Stomach (tissue), 9 donors: ENCODE measurements around the gene SMIM41. TPM values are rescaled to one million over a fixed set of nuclear protein-coding genes. Genes with fewer than 3 reads are reported as not detected.

Experiments used
- DNase-seq, 2 donors: peaks; one replicate each; pipeline versions ENCODE4 v3.0.0 to v3.0.0-alpha.2; 2013 to 2019
- H3K27ac ChIP-seq, 5 donors: fragments of 200-600 bp in 4 of 5; sonication (generic) in 4 of 5; one replicate each; pipeline ENCODE4 v1.5.1; 2013 to 2019; ENCODE audit warnings: mild to moderate bottlenecking in 1 of 5, moderate library complexity in 1 of 5
- H3K27me3 ChIP-seq, 3 donors: fragments of 200-600 bp; sonication (generic); one replicate each; pipeline ENCODE4 v1.5.1; 2017 to 2019; ENCODE audit warnings: mixed run types in 1 of 3
- H3K36me3 ChIP-seq, 4 donors: fragments of 200-600 bp; sonication (generic); 1 replicate in 3 of 4; 2 replicates in 1 of 4; pipeline ENCODE4 v1.5.1; 2016 to 2019
- H3K4me1 ChIP-seq, 4 donors: fragments of 200-600 bp; sonication (generic); one replicate each; pipeline ENCODE4 v1.5.1; 2016 to 2019
- H3K4me3 ChIP-seq, 4 donors: fragments of 200-600 bp; sonication (generic) in 3 of 4; one replicate each; pipeline ENCODE4 v1.5.1; 2016 to 2019; ENCODE audit warnings: mild to moderate bottlenecking in 1 of 4
- H3K9me3 ChIP-seq, 4 donors: fragments of 200-600 bp; sonication (generic); one replicate each; pipeline ENCODE4 v1.5.1; 2016 to 2019
- EP300 ChIP-seq: sonication (generic); formaldehyde crosslinking; IDR thresholded peaks from one replicate; pipeline ENCODE4 v1.6.1; 2017; ENCODE audit warnings: antibody characterized with exemption
- POLR2A ChIP-seq, 4 donors: fragments of 450-650 bp; IDR thresholded peaks; one replicate each; pipeline ENCODE4 v1.6.1; 2016; ENCODE audit warnings: antibody characterized with exemption in 4 of 4, control low read depth in 2 of 4, mild to moderate bottlenecking in 1 of 4, moderate library complexity in 1 of 4
- POLR2AphosphoS5 ChIP-seq, 3 donors: sonication (generic); formaldehyde crosslinking; IDR thresholded peaks; one replicate each; pipeline ENCODE4 v1.6.1; 2016; ENCODE audit warnings: antibody characterized with exemption in 3 of 3
- WGBS, 5 donors: extraction: QIAGEN DNeasy Blood & Tissue Kit in 3 of 5; methylation state at CpG; one replicate each; pipeline versions ENCODE4 v1.1.5 to v1.1.7; 2013 to 2018; 5-methylcytosine and 5-hydroxymethylcytosine counted together
- intact Hi-C: fragments of 100-400 bp; cut with DNase I; formaldehyde crosslinking; loops from one replicate; pipeline ENCODE4 v1.15.1; 2023; ENCODE audit warnings: low total_unique reads
- polyA plus RNA-seq, 3 donors: library from polyadenylated mRNA; stranded (reverse); fragments of 200-250 nt; gene quantifications; one replicate each; pipeline ENCODE4 v1.2.3, GENCODE V29; 2013
- total RNA-seq, 5 donors: library from RNA; depleted of rRNA; stranded (reverse); fragments of >200 nt; gene quantifications; one replicate each; pipeline versions ENCODE4 v1.1.0 to v1.2.3, GENCODE V29; 2014 to 2016
- TF ChIP-seq, protein P1 (sequence below), 7 experiments: fragments of 450-650 bp in 4 of 7; fragments of 200-600 bp in 3 of 7; sonication (generic) in 3 of 7; IDR thresholded peaks; one replicate each; pipeline ENCODE4 v1.5.1; 2016 to 2019; ENCODE audit warnings: antibody characterized with exemption in 7 of 7, control low read depth in 2 of 7, mild to moderate bottlenecking in 1 of 7
- donor health status: healthy with polysubstance abuse.
- donor health status: Bipolar disorder and iron deficiency.
- donor health status: healthy.

Gene SMIM41
- total and polyA plus RNA-seq, 8 donors = 1.1 to 21.6 (median 6.5) TPM; not detected in 1

DNA sequence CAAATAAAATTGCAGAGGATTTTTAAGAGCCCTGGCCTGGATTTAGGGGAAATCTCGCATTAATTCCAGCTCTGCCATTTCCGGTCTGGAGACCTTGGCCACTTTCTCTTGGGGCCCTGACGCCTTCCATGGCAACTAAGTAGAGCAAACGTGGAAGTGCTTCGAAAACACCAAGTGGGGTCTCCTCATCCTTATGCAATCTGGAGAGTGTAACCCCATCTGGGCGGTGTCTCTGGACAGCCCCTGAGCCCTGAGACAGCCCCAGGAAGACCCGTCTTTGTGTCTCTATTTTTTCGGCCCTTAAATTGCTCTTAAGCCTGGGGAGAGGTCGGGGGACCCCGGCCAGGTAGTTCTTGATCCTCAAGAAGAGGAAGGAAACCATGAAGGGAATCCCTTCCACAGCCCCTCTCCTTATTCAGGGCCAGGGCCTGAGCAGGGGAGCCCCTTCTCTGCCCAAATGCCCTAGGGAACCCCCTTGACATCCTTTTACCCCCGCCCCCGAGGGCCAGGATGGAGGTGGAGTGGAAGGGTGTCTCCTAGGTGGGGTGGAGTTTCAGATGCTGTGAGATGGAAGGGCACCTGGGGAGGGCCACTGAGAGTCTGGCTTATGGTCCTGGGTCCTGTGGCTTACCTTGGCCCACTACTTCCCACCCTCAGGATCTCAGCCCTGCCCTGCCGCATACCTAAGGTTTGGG is 45.9 kb upstream of the SMIM41 start:
- H3K36me3 ChIP-seq = no peaks in the 10 kb centered on the region
- peak overlapping the region; percentile 24 to 42 (median 32) for H3K4me3 ChIP-seq
- peaks cover 23 to 52% (median 36%) of the 10 kb centered on the region in 4 donors for H3K4me1 ChIP-seq
- no peak for DNase-seq
- peak overlapping the region; percentile 83 to 95 (median 91) for H3K27ac ChIP-seq
- intact Hi-C loops = no loop called here
- 55 to 74% (median 70%) methylated on average over 13 of the region's 13 CpGs for WGBS, 5 donors
- TF ChIP-seq, protein P1, sequence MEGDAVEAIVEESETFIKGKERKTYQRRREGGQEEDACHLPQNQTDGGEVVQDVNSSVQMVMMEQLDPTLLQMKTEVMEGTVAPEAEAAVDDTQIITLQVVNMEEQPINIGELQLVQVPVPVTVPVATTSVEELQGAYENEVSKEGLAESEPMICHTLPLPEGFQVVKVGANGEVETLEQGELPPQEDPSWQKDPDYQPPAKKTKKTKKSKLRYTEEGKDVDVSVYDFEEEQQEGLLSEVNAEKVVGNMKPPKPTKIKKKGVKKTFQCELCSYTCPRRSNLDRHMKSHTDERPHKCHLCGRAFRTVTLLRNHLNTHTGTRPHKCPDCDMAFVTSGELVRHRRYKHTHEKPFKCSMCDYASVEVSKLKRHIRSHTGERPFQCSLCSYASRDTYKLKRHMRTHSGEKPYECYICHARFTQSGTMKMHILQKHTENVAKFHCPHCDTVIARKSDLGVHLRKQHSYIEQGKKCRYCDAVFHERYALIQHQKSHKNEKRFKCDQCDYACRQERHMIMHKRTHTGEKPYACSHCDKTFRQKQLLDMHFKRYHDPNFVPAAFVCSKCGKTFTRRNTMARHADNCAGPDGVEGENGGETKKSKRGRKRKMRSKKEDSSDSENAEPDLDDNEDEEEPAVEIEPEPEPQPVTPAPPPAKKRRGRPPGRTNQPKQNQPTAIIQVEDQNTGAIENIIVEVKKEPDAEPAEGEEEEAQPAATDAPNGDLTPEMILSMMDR (IDR thresholded peaks at IDR 0.05) = no peak
- no peaks in the 10 kb centered on the region for H3K9me3 ChIP-seq
- H3K27me3 ChIP-seq = no peaks in the 10 kb centered on the region

DNA sequence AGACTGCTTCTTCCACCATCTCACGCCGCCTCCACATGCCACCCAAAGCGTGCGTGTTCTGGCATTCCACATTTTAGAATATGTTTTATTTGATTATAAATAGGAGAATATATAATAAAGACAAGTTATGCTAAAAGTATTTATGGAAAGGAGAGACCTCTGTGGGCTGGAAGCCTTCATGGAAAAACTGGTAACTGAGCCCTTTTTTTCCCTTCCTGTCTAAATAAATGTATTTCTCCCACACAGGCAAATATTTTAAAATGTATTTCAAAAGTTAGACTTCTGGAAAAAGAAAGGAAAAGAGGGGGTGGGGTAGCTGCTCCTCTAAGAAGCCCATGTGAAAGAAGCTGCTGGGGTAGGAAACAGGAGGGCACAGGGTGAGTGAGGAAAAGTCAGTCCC is 44.3 kb upstream of the SMIM41 start:
- H3K36me3 ChIP-seq = no peaks in the 10 kb centered on the region
- TF ChIP-seq, protein P1 (IDR thresholded peaks at IDR 0.05) = no peak
- TF ChIP-seq POLR2A (IDR thresholded peaks at IDR 0.05) (no peak), EP300 (no peak), POLR2AphosphoS5 (IDR thresholded peaks at IDR 0.05) (no peak)
- H3K4me1 ChIP-seq = peaks cover 23 to 55% (median 33%) of the 10 kb centered on the region in 4 donors
- DNase-seq = peak in 1 of 2 donors; percentile 64
- H3K27ac ChIP-seq = peak overlapping the region in 1 of 5 donors; percentile 94
- no peak overlapping the region for H3K4me3 ChIP-seq
- no peaks in the 10 kb centered on the region for H3K27me3 ChIP-seq
- intact Hi-C loops = no loop called here
- H3K9me3 ChIP-seq = no peaks in the 10 kb centered on the region
- WGBS, 5 donors = 92 to 96% (median 95%) methylated on average over 4 of the region's 4 CpGs

DNA sequence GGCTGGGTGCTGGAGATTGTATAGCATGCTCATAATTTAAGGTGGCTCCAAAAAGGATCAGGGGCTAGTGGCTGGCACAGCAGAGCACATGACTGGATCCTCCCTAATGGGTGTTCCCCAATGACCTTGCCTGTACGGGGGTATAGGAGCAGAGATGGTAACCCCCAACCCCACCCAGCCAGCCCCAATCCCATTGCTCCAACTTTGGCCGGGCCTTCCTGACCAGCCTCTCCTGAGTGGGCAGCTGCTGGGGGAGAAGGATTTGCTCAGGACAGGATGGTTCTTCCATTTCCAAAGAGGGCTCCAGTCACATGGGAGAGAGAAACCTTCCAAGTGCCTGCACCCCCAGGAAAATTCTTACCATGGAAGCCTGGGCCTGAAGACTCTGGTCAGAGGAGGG is 43.6 kb upstream of the SMIM41 start:
- WGBS, 5 donors = 72 to 83% (median 80%) methylated on average over 1 to 2 of the region's 2 CpGs

DNA sequence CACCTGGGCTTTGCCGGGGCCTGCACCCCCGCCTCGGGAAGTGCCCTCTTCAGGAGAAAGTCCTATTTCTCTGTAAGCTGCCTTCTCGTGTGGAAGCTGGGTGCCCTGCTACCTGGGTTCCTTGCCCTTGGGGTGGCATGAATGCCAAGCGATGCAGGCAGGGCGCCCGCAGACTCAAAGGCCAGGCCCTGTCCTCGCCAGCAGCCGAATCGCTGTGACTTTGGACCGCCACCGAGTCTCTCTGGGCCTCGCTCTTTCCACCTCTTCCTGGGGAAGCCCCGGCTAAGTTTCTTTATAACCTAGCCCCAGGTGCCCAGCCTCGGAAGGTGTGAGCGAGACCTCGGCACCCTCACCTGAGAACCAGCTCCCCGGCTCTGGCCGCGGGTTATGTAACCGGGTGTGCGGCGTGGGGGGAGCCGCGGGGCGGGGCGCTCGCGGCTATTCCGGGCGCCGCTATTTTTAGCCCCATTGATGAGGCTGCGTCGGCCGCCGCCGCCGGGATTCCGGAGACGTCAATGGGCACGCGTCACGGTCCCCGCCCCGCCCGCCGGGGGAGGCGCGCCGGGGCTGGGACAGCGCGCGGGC is 42.8 kb upstream of the SMIM41 start:
- Histone ChIP-seq H3K4me1 (peaks cover 28 to 60% (median 35%) of the 10 kb centered on the region in 4 donors), H3K36me3 (no peaks in the 10 kb centered on the region), H3K9me3 (no peaks in the 10 kb centered on the region), H3K27ac (peak overlapping the region; percentile 85 to 94 (median 85)), H3K27me3 (no peaks in the 10 kb centered on the region), H3K4me3 (peak overlapping the region; percentile 56 to 71 (median 62))
- TF ChIP-seq POLR2A (IDR thresholded peaks at IDR 0.05) (peak in 1 of 4 donors; percentile 77), EP300 (peak; percentile 97), POLR2AphosphoS5 (IDR thresholded peaks at IDR 0.05) (peak; percentile 78 to 94 (median 84))
- TF ChIP-seq, protein P1 (IDR thresholded peaks at IDR 0.05) = peak in 1 of 7 experiments; percentile 8
- DNase-seq = peak; percentile 94 to 97
- intact Hi-C loops = no loop called here
- 3 to 9% (median 5%) methylated on average over 9 to 53 of the region's 53 CpGs for WGBS, 5 donors

More for the DNA sequence above, 43.6 kb upstream of the SMIM41 start:
- H3K9me3 ChIP-seq = no peaks in the 10 kb centered on the region
- no peaks in the 10 kb centered on the region for H3K27me3 ChIP-seq
- H3K4me3 ChIP-seq = no peak overlapping the region
- intact Hi-C loops = no loop called here
- H3K36me3 ChIP-seq = no peaks in the 10 kb centered on the region
- TF ChIP-seq, protein P1 (IDR thresholded peaks at IDR 0.05) = no peak
- TF ChIP-seq POLR2AphosphoS5 (IDR thresholded peaks at IDR 0.05) = no peak
- no peak for TF ChIP-seq POLR2A (IDR thresholded peaks at IDR 0.05)
- TF ChIP-seq EP300 = no peak
- no peak for DNase-seq
- H3K4me1 ChIP-seq = peaks cover 23 to 55% (median 33%) of the 10 kb centered on the region in 4 donors
- peak overlapping the region; percentile 85 to 94 (median 85) for H3K27ac ChIP-seq
